Suprapubic skin (tissue), 4 donors: ENCODE measurements around the gene SUPT6H. TPM values are rescaled to one million over a fixed set of nuclear protein-coding genes. Genes with fewer than 3 reads are reported as not detected.

ENCODE experiments used
- DNase-seq, 2 donors: peaks; one replicate each; pipeline ENCODE4 v3.0.0-alpha.2; 2019; ENCODE audit warnings: low spot score in 2 of 2
- H3K27ac ChIP-seq: fragments of 200-600 bp; sonication (generic); one replicate; pipeline ENCODE4 v1.5.1; 2019
- H3K27me3 ChIP-seq: fragments of 200-600 bp; sonication (generic); one replicate; pipeline ENCODE4 v1.5.1; 2019
- H3K36me3 ChIP-seq: fragments of 200-600 bp; sonication (generic); one replicate; pipeline ENCODE4 v1.5.1; 2019
- H3K4me1 ChIP-seq: fragments of 200-600 bp; sonication (generic); one replicate; pipeline ENCODE4 v1.5.1; 2019
- H3K4me3 ChIP-seq: fragments of 200-600 bp; sonication (generic); one replicate; pipeline ENCODE4 v1.5.1; 2019; ENCODE audit warnings: mild to moderate bottlenecking
- H3K9me3 ChIP-seq: fragments of 200-600 bp; sonication (generic); one replicate; pipeline ENCODE4 v1.5.1; 2019
- CTCF ChIP-seq, 2 donors: fragments of 200-600 bp in 1 of 2; fragments of 450-650 bp in 1 of 2; sonication (generic) in 1 of 2; IDR thresholded peaks; one replicate each; pipeline ENCODE4 v1.5.1; 2016 to 2019; ENCODE audit warnings: antibody characterized with exemption in 2 of 2, mild to moderate bottlenecking in 1 of 2, moderate library complexity in 1 of 2
- EP300 ChIP-seq: sonication (generic); formaldehyde crosslinking; IDR thresholded peaks from one replicate; pipeline ENCODE4 v1.6.1; 2017; ENCODE audit warnings: antibody characterized with exemption
- POLR2A ChIP-seq, 2 donors: fragments of 450-650 bp; IDR thresholded peaks; one replicate each; pipeline ENCODE4 v1.6.1; 2017; ENCODE audit warnings: antibody characterized with exemption in 2 of 2, mild to moderate bottlenecking in 2 of 2, moderate library complexity in 2 of 2
- POLR2AphosphoS5 ChIP-seq, 3 donors: sonication (generic); formaldehyde crosslinking; IDR thresholded peaks; one replicate each; pipeline ENCODE4 v1.6.1; 2017; ENCODE audit warnings: antibody characterized with exemption in 3 of 3
- WGBS: methylation state at CpG from one replicate; pipeline ENCODE4 v1.1.5; 2018; 5-methylcytosine and 5-hydroxymethylcytosine counted together
- total RNA-seq, 4 donors: library from RNA; depleted of rRNA; stranded (reverse); fragments of >200 nt; gene quantifications; one replicate each; pipeline ENCODE4 v1.1.0, GENCODE V29; 2016

Gene SUPT6H
- total RNA-seq, 4 donors from 2014 or later, result 41.1 to 123 (median 57.2) TPM

- WGBS, result 94% methylated on average over 4 of the region's 4 CpGs
- Histone ChIP-seq H3K36me3 (peaks cover 100% of the 10 kb centered on the region), H3K4me3 (no peak overlapping the region), H3K9me3 (no peaks in the 10 kb centered on the region), H3K4me1 (peaks cover 5% of the 10 kb centered on the region), H3K27me3 (no peaks in the 10 kb centered on the region), H3K27ac (no peak overlapping the region)
- no peak for TF ChIP-seq EP300
- TF ChIP-seq CTCF (IDR thresholded peaks at IDR 0.05), result no peak
- TF ChIP-seq POLR2AphosphoS5 (IDR thresholded peaks at IDR 0.05), result no peak
- no peak for TF ChIP-seq POLR2A (IDR thresholded peaks at IDR 0.05)
- DNase-seq, result no peak
Observed at GRCh38 chr17:28688481-28688880, 26.5 kb downstream of the SUPT6H start.

- TF ChIP-seq POLR2A (IDR thresholded peaks at IDR 0.05) (no peak), EP300 (no peak), CTCF (IDR thresholded peaks at IDR 0.05) (no peak)
Observed at GRCh38 chr17:28689011-28689410, 27.0 kb downstream of the SUPT6H start.

GRCh38 chr17:28693869-28694268, 31.9 kb downstream of the SUPT6H start:
- H3K36me3 ChIP-seq, result peaks cover 100% of the 10 kb centered on the region
- WGBS, result 54% methylated on average over 1 of the region's 1 CpG
- TF ChIP-seq EP300, result no peak
- no peak for TF ChIP-seq POLR2A (IDR thresholded peaks at IDR 0.05)
- TF ChIP-seq POLR2AphosphoS5 (IDR thresholded peaks at IDR 0.05), result no peak
- TF ChIP-seq CTCF (IDR thresholded peaks at IDR 0.05), result no peak

More at GRCh38 chr17:28689011-28689410, 27.0 kb downstream of the SUPT6H start:
- WGBS, result 100% methylated on average over 3 of the region's 3 CpGs
- Histone ChIP-seq H3K27ac (no peak overlapping the region), H3K36me3 (peaks cover 100% of the 10 kb centered on the region), H3K4me1 (peaks cover 5% of the 10 kb centered on the region), H3K27me3 (no peaks in the 10 kb centered on the region), H3K4me3 (no peak overlapping the region), H3K9me3 (no peaks in the 10 kb centered on the region)
- DNase-seq, result no peak

GRCh38 chr17:28698253-28698941, 36.4 kb downstream of the SUPT6H start:
- 88% methylated on average over 6 of the region's 6 CpGs for WGBS
- Histone ChIP-seq H3K4me3 (no peak overlapping the region), H3K27ac (no peak overlapping the region), H3K9me3 (no peaks in the 10 kb centered on the region), H3K4me1 (no peaks in the 10 kb centered on the region), H3K27me3 (no peaks in the 10 kb centered on the region), H3K36me3 (peaks cover 100% of the 10 kb centered on the region)
- no peak for TF ChIP-seq POLR2AphosphoS5 (IDR thresholded peaks at IDR 0.05)
- TF ChIP-seq EP300, result no peak
- TF ChIP-seq CTCF (IDR thresholded peaks at IDR 0.05), result no peak
- TF ChIP-seq POLR2A (IDR thresholded peaks at IDR 0.05), result no peak
- no peak for DNase-seq

More at GRCh38 chr17:28693869-28694268, 31.9 kb downstream of the SUPT6H start:
- H3K4me1 ChIP-seq, result no peaks in the 10 kb centered on the region
- no peak overlapping the region for H3K4me3 ChIP-seq
- DNase-seq, result no peak
- H3K27me3 ChIP-seq, result no peaks in the 10 kb centered on the region
- H3K27ac ChIP-seq, result no peak overlapping the region
- H3K9me3 ChIP-seq, result no peaks in the 10 kb centered on the region

- Histone ChIP-seq H3K27ac (no peak overlapping the region), H3K4me1 (no peaks in the 10 kb centered on the region), H3K36me3 (peaks cover 100% of the 10 kb centered on the region), H3K9me3 (no peaks in the 10 kb centered on the region), H3K4me3 (no peak overlapping the region), H3K27me3 (no peaks in the 10 kb centered on the region)
- TF ChIP-seq EP300, result no peak
- TF ChIP-seq POLR2A (IDR thresholded peaks at IDR 0.05), result no peak
- TF ChIP-seq POLR2AphosphoS5 (IDR thresholded peaks at IDR 0.05), result no peak
- TF ChIP-seq CTCF (IDR thresholded peaks at IDR 0.05), result no peak
- DNase-seq, result no peak
- 79% methylated on average over 7 of the region's 8 CpGs for WGBS
Observed at GRCh38 chr17:28700278-28700677, 38.3 kb downstream of the SUPT6H start.
